NAMALWA (cell line): ENCODE results near the gene ERMP1.

ENCODE experiments used
- DNase-seq: peaks from one replicate; pipeline ENCODE4 v3.0.0-alpha.2; 2015; ENCODE audit warnings: low spot score

The ERMP1 gene

GRCh38 chr9:5852987-5853386, 20.1 kb upstream of the ERMP1 start:
- DNase-seq = no peak

GRCh38 chr9:5851445-5851844, 18.5 kb upstream of the ERMP1 start:
- no peak for DNase-seq

- no peak for DNase-seq
Observed at GRCh38 chr9:5850724-5851122, 17.8 kb upstream of the ERMP1 start.

GRCh38 chr9:5848372-5848882, 15.5 kb upstream of the ERMP1 start:
- no peak for DNase-seq

GRCh38 chr9:5846501-5846921, 13.6 kb upstream of the ERMP1 start:
- no peak for DNase-seq

- DNase-seq = no peak
Observed at GRCh38 chr9:5846096-5846495, 13.2 kb upstream of the ERMP1 start.

GRCh38 chr9:5845157-5845531, 12.2 kb upstream of the ERMP1 start:
- no peak for DNase-seq

- DNase-seq = no peak
Observed at GRCh38 chr9:5843794-5844471, 11.0 kb upstream of the ERMP1 start.

- DNase-seq = no peak
Observed at GRCh38 chr9:5842929-5843793, 10.2 kb upstream of the ERMP1 start.

- peak; percentile 40 for DNase-seq
Observed at GRCh38 chr9:5841771-5842573, 9.1 kb upstream of the ERMP1 start.

GRCh38 chr9:5840788-5841187, 7.9 kb upstream of the ERMP1 start:
- DNase-seq = peak; percentile 22

- no peak for DNase-seq
Observed at GRCh38 chr9:5839572-5839902, 6.6 kb upstream of the ERMP1 start.

- no peak for DNase-seq
Observed at GRCh38 chr9:5838884-5839571, 6.1 kb upstream of the ERMP1 start.

- DNase-seq = no peak
Observed at GRCh38 chr9:5835808-5836207, 2.9 kb upstream of the ERMP1 start.

GRCh38 chr9:5834214-5834613, 1.3 kb upstream of the ERMP1 start:
- DNase-seq = no peak

GRCh38 chr9:5832071-5832537, 813 bp downstream of the ERMP1 start:
- peak; percentile 54 for DNase-seq

- no peak for DNase-seq
Observed at GRCh38 chr9:5825895-5826622, 6.9 kb downstream of the ERMP1 start.

- no peak for DNase-seq
Observed at GRCh38 chr9:5825223-5825622, 7.7 kb downstream of the ERMP1 start.

GRCh38 chr9:5820425-5820824, 12.5 kb downstream of the ERMP1 start:
- DNase-seq = no peak

- no peak for DNase-seq
Observed at GRCh38 chr9:5819174-5819573, 13.7 kb downstream of the ERMP1 start.
